Aorta (tissue), 5 donors: ENCODE measurements around the gene DDI2. TPM values are rescaled to one million over a fixed set of nuclear protein-coding genes. Genes with fewer than 3 reads are reported as not detected.
A peak's percentile ranks its signal among the peaks of the same experiment; 100 is the strongest.

Experiments used
- ATAC-seq: fragments of 200-7000 bp; cut with Tn5 transposase; one replicate; pipeline ENCODE4 v1.9.1; 2022; ENCODE audit warnings: moderate library complexity; ENCODE audit not compliant: low FRiP score
- DNase-seq, 2 donors: peaks; one replicate each; pipeline ENCODE4 v3.0.0-alpha.2; 2020
- H3K27ac ChIP-seq, 2 donors: one replicate each; pipeline ENCODE4 v1.5.1; 2013; ENCODE audit warnings: low read length in 2 of 2, mild to moderate bottlenecking in 2 of 2, moderate library complexity in 2 of 2, control low read depth in 1 of 2, inconsistent platforms in 1 of 2, low read depth in 1 of 2
- H3K27me3 ChIP-seq, 2 donors: one replicate each; pipeline ENCODE4 v1.6.1; 2013; ENCODE audit warnings: control low read depth in 1 of 2, low read length in 1 of 2, mild to moderate bottlenecking in 1 of 2, moderate library complexity in 1 of 2; ENCODE audit not compliant: insufficient read depth in 2 of 2, control insufficient read depth in 1 of 2
- H3K36me3 ChIP-seq, 2 donors: one replicate each; pipeline ENCODE4 v1.6.1; 2013; ENCODE audit warnings: control low read depth in 1 of 2, low read length in 1 of 2, mild to moderate bottlenecking in 1 of 2; ENCODE audit not compliant: insufficient read depth in 2 of 2, control insufficient read depth in 1 of 2
- H3K4me1 ChIP-seq, 2 donors: one replicate each; pipeline ENCODE4 v1.6.1; 2013; ENCODE audit warnings: low read length in 2 of 2, control low read depth in 1 of 2, mild to moderate bottlenecking in 1 of 2, moderate library complexity in 1 of 2; ENCODE audit not compliant: insufficient read depth in 2 of 2, control insufficient read depth in 1 of 2
- H3K4me3 ChIP-seq, 2 donors: one replicate each; pipeline ENCODE4 v1.5.1; 2013; ENCODE audit warnings: low read length in 2 of 2, control low read depth in 1 of 2, mild to moderate bottlenecking in 1 of 2
- H3K9me3 ChIP-seq: one replicate; pipeline ENCODE4 v1.6.1; 2013; ENCODE audit warnings: mild to moderate bottlenecking, low read length; ENCODE audit not compliant: control insufficient read depth
- WGBS, 2 donors: extraction: QIAGEN DNeasy Blood & Tissue Kit; methylation state at CpG; one replicate each; pipeline ENCODE4 v1.1.7; 2013; 5-methylcytosine and 5-hydroxymethylcytosine counted together
- intact Hi-C, 2 donors: fragments of 100-400 bp; cut with DNase I; formaldehyde crosslinking; loops; one replicate each; pipeline versions ENCODE4 v1.14.2 to v1.15.0; 2022
- long read RNA-seq, 2 donors: library from polyadenylated mRNA; unstranded; transcript quantifications; one replicate each; pipeline ENCODE4 v2.0.0, GENCODE V29; 2020 to 2021
- polyA plus RNA-seq, 2 donors: library from polyadenylated mRNA; stranded (reverse); fragments of 200-250 nt; gene quantifications; one replicate each; pipeline ENCODE4 v1.2.3, GENCODE V29; 2013
- total RNA-seq, 2 donors: library from RNA; stranded (reverse); fragmentation: NEBNext Ultra II Directional; extraction: Animal tissue kit (Norgen Biotek cat#: 25700); gene quantifications; one replicate each; pipeline ENCODE4 v1.2.1, GENCODE V29; 2021
- donor health status: healthy with polysubstance abuse.
- donor health status: Bipolar disorder and iron deficiency.
- donor health status: DM: no; HTN: no; CAD: no.
- donor health status: DM: no; HTN: no; CAD: no.
- donor health status: DM: yes; HTN: yes; CAD: no.

DDI2 gene
- total RNA-seq (10 to 100 TPM; 24.7 to 29.6 TPM), polyA plus RNA-seq (1 to 10 TPM; 4.7 to 5.4 TPM)
- long read RNA-seq, donor 1, partial matches to known transcripts = 2 of 5 reads
- long read RNA-seq, donor 1, other reads (novel, unspliced or antisense) = 3 of 5 reads
- long read RNA-seq, donor 2, full-length matches to known transcripts = 1 of 8 reads
- long read RNA-seq, donor 2, partial matches to known transcripts = 1 of 8 reads
- long read RNA-seq, donor 2, other reads (novel, unspliced or antisense) = 6 of 8 reads

DNA sequence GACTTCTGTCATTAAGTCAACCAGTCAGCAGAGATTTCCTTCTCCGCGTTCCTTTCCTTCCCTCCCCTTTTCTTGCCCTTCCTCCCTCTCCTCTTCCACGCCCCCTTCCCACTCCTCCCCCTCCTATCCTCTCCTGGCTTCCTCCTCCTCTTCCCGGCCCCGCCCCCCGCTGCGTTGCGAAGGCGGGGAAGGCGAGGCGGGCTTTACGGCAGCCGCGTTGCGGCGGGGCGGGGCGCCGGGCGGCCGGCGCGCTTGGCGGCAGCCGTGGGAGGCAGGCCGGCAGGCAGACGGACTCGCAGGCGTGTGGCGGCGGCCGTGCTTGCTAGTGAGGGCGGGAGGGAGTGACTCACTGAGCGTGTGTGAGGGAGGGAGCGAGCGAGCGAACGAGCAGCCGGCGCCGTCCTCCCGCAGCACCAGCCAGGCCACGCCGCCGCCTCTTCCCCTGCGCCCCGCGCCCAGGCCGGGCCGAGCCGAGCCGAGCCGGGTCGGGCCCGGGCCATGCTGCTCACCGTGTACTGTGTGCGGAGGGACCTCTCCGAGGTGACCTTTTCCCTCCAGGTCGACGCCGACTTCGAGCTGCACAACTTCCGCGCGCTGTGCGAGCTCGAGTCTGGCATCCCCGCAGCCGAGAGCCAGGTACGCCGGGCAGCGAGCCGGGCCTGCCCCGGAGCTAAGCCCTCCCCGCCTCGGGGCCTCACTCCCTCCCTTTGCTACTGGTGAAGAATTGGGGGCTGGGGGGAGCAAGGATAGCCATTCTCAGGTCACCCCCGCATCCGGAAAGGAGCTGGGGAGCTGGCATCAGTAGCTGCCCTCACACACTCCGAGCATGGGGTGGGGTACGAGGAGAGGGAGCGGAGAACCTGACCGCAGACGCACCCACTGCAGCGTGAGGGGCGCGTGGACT is at the start of gene DDI2:
TSS of gene DDI2 (plus strand) at position 286 of the 904 bp plus-strand sequence. CDS start at position 499, 213 bp downstream.
- Histone ChIP-seq H3K4me1 (no peaks in the 10 kb centered on the region), H3K36me3 (no peaks in the 10 kb centered on the region), H3K27ac (peak within 1 kb of the TSS; percentile 85 to 97), H3K27me3 (no peaks in the 10 kb centered on the region), H3K9me3 (no peaks in the 10 kb centered on the region), H3K4me3 (peak within 1 kb of the TSS; percentile 38 to 91)
- intact Hi-C loops = loop anchor here in 1 of 2 donors (5.0 to 10.0 kb wide), 2 partner anchors 67 to 90 kb away; partner anchors contain the start of genes DNAJC16 and PLEKHM2
- DNase-seq (peak; percentile 98), ATAC-seq (peak; percentile 96)
- WGBS, 2 donors = 0 to 1% methylated on average over 57 to 86 of the region's 86 CpGs

DNA sequence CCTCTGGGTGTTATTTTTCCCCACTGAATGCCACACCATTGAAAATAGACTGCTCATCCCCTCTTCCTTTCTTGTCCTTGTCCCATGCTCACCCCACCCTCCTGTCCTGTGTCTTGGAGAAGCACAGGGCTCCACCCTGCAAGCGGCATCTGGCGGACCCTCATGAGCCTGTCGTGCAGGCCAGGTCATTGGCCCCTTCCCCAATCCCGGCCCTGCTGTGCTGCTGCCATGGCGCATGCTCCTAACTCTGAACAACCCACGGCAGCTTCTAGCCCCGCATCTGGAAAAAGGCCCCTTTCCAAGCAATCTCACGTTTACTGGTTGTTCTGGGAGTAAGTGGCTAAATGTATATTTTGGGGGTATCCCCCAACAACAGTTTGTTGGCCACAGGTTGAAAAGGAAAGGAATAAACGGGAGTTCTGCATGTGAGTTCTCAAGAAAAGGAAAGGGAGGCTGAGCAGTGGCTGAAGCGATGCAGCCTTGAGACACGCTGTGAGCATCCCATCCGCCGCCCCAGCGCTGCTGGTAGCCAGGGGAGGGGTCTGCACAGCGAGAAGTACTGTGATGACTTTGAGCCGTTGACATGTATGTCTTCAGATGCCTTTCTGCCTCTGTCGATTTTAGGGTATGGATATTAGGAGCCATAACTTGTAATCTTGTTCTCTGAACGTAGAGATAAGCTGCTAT is 48.7 kb upstream of the DDI2 start:
- ATAC-seq (no peak), DNase-seq (peak in 1 of 2 donors; percentile 50)
- intact Hi-C loops = no loop called here
- Histone ChIP-seq H3K4me3 (no peak overlapping the region), H3K36me3 (peaks cover 4 to 9% of the 10 kb centered on the region in 2 donors), H3K9me3 (no peaks in the 10 kb centered on the region), H3K4me1 (no peaks in the 10 kb centered on the region), H3K27me3 (no peaks in the 10 kb centered on the region), H3K27ac (no peak overlapping the region)
- 91 to 92% methylated on average over 18 of the region's 18 CpGs for WGBS, 2 donors

DNA sequence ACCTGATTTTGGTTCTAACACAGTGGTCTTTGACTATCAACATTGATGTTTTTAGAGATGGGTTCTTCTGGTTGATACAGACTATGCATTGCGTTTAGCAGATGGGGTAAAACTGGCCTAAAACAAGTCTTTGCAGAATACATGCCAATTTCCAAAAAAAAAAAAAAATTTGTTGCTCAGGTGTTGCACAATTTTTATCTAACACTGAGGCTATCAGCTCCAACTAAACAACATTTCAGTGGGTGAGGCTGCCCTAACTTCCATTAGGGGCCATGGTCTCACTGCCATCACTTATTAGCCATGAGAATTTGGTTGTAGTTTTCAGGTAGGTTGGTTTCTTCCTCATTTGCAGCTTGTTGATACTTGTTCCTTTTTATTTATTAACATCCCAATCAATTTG is 46.4 kb upstream of the DDI2 start:
- intact Hi-C loops = no loop called here

DNA sequence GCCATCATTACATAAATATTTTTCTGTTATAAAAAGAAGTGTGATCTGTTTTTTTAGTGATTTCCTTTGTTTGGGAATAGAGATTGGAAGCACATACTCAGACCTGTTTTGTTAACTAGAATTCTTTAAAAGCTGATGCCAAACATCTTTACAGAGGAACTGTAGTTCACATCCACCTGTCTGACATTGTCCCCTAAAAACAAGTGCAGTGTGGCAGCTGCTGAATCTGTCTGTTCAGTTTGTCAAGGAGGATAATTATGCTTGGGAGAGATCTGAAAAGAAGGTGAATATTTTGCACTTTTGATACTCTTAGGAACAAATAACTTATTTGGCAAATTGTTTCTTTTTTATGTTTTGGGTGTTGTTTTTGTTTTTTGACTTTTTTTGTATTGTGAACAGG is 46.0 kb upstream of the DDI2 start:
- Histone ChIP-seq H3K9me3 (no peaks in the 10 kb centered on the region), H3K4me1 (no peaks in the 10 kb centered on the region), H3K4me3 (no peak overlapping the region), H3K27me3 (no peaks in the 10 kb centered on the region), H3K36me3 (peaks cover 4 to 5% of the 10 kb centered on the region in 2 donors), H3K27ac (no peak overlapping the region)
- ATAC-seq (no peak), DNase-seq (no peak)
- intact Hi-C loops = no loop called here

More for the DNA sequence above, 46.4 kb upstream of the DDI2 start:
- peaks cover 4 to 7% of the 10 kb centered on the region in 2 donors for H3K36me3 ChIP-seq
- no peak overlapping the region for H3K27ac ChIP-seq
- H3K4me1 ChIP-seq = no peaks in the 10 kb centered on the region
- no peak overlapping the region for H3K4me3 ChIP-seq
- no peak for DNase-seq
- no peak for ATAC-seq
- H3K9me3 ChIP-seq = no peaks in the 10 kb centered on the region
- H3K27me3 ChIP-seq = no peaks in the 10 kb centered on the region
- 91 to 100% methylated on average over 1 of the region's 1 CpG for WGBS, 2 donors

DNA sequence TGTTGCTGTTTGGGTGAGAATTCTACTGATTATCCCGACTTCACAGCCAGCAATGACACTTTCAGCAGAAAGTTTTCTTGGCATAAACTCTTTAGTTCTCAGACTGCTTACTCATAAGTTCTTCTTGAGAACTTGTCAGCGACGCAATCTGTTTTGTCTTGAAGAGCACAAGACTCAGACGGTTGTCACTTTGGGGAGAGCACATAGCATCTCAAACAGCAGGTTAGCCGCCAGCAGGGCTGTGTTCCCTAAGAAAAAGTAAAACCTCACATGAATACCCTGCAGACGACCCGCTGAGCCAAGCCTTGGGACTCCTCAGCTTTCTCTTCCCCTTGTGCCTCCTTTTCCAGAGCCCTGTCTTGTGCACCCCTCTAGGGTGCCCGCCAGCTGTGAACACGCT is 43.8 kb upstream of the DDI2 start:
- H3K9me3 ChIP-seq = no peaks in the 10 kb centered on the region
- intact Hi-C loops = no loop called here
- no peak overlapping the region for H3K4me3 ChIP-seq
- WGBS, 2 donors = 17 to 23% methylated on average over 9 of the region's 9 CpGs
- peak in 1 of 2 donors; percentile 71 for DNase-seq
- H3K4me1 ChIP-seq = no peaks in the 10 kb centered on the region
- H3K27ac ChIP-seq = no peak overlapping the region
- no peak for ATAC-seq
- H3K27me3 ChIP-seq = no peaks in the 10 kb centered on the region
- H3K36me3 ChIP-seq = peaks cover 1 to 4% of the 10 kb centered on the region in 2 donors

DNA sequence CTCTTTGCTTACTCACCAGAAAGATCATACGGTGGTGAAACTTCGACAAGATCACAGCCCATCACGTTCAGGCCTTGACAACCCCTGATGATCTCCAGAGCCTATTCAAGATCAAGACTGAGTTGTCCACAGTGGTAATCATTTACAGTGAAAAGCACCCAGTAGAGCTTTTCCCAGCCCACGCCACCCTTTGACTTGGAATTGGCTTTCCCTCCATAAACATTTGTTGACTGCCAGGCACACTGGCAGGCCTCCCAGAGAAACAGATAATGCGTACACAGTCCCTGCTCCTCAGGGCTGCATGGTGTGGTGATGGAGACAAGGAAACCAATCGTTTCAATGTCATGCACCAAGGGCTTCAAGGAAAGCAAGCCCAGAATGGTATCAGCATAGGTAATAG is 42.5 kb upstream of the DDI2 start:
- Histone ChIP-seq H3K27ac (no peak overlapping the region), H3K27me3 (no peaks in the 10 kb centered on the region), H3K36me3 (no peaks in the 10 kb centered on the region), H3K9me3 (no peaks in the 10 kb centered on the region), H3K4me1 (no peaks in the 10 kb centered on the region), H3K4me3 (no peak overlapping the region)
- no peak for ATAC-seq
- peak in 1 of 2 donors; percentile 32 for DNase-seq
- 16 to 17% methylated on average over 6 of the region's 6 CpGs for WGBS, 2 donors
- intact Hi-C loops = no loop called here

DNA sequence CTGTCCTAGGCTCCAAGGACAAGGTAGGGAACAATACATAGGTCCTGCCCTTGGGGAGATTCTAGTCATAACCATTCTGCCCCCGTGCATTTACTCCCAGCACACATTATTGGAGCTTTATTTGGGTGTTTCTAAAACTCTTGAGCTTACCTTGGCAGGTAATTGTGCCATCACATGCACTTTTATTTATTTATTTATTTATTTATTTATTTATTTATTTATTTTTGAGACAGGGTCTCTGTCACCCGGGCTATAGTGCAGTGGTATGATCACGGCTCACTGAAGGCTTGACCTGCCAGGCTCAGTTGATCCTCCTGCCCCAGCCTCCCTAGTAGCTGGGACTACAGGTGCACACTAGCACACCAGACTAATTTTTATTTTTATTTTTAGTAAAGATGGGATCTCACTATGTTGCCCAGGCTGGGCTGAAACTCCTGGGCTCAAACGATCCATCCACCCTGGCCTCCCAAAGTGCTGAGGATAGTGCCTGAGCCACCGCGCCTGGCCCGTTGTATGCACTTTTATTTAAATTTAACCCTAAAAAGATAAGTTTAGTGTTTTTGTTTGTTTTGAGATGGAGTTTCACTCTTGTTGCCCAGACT is 41.6 kb upstream of the DDI2 start:
- peak in 1 of 2 donors; percentile 60 for DNase-seq
- Histone ChIP-seq H3K4me3 (no peak overlapping the region), H3K9me3 (no peaks in the 10 kb centered on the region), H3K36me3 (no peaks in the 10 kb centered on the region), H3K27me3 (no peaks in the 10 kb centered on the region), H3K27ac (no peak overlapping the region), H3K4me1 (no peaks in the 10 kb centered on the region)
- ATAC-seq = no peak
- intact Hi-C loops = no loop called here
- 91 to 97% methylated on average over 7 of the region's 7 CpGs for WGBS, 2 donors

DNA sequence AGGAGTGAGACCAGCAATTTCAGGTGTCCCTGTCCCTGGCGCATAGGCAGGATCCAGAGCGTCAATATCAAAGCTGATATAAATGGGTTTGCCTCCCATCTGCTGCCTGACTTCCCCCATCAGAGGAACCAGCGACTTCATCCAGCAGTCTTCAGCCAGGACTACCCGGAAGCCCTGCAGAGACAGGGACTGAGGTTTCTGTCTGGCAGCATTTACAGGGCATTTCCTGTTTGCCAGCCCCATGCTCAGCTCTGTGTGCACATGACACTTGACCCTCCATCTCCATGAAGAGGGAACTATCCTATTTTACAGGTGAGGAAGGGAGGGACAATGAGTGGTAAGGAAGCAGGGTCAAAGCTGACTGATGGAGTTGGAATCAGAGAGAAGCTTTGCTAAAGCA is 39.6 kb upstream of the DDI2 start:
- peak in 1 of 2 donors; percentile 7 for DNase-seq
- H3K36me3 ChIP-seq = no peaks in the 10 kb centered on the region
- WGBS, 2 donors = 76 to 92% methylated on average over 4 of the region's 4 CpGs

More for the DNA sequence above, 39.6 kb upstream of the DDI2 start:
- no peak overlapping the region for H3K4me3 ChIP-seq
- H3K4me1 ChIP-seq = no peaks in the 10 kb centered on the region
- no peaks in the 10 kb centered on the region for H3K27me3 ChIP-seq
- intact Hi-C loops = no loop called here
- H3K27ac ChIP-seq = no peak overlapping the region
- ATAC-seq = no peak
- H3K9me3 ChIP-seq = no peaks in the 10 kb centered on the region
